Activated naive CD4-positive, alpha-beta T cell treated with anti-CD3 and anti-CD28 coated beads, Interleukin-2, amount 10 ng/mL, durations not matched to agents 7 days and 5 days (primary cell): Measurements from ENCODE around the gene FN3K.

Experiments used
- CTCF ChIA-PET: fragments of 350-600 bp; sonication (Branson Sonifier 250); formaldehyde crosslinking; loops from one replicate; lab custom pipeline; 2021; ENCODE audit warnings: antibody characterized with exemption; lab: Charles Lee
- DNase-seq: peaks from one replicate; pipeline ENCODE4 v3.0.0-alpha.2; 2020
- H3K27ac Mint-ChIP-seq: one replicate; pipeline ENCODE4 v1.8.0; 2021; ENCODE audit warnings: mild to moderate bottlenecking, moderate library complexity, mixed read lengths
- H3K27me3 Mint-ChIP-seq: one replicate; pipeline ENCODE4 v1.8.0; 2021; ENCODE audit warnings: mild to moderate bottlenecking, mixed read lengths
- H3K36me3 Mint-ChIP-seq: one replicate; pipeline ENCODE4 v1.8.0; 2021; ENCODE audit warnings: mixed read lengths
- H3K4me1 Mint-ChIP-seq: one replicate; pipeline ENCODE4 v1.8.0; 2021; ENCODE audit warnings: mixed read lengths
- H3K4me3 Mint-ChIP-seq: one replicate; pipeline ENCODE4 v1.8.0; 2021; ENCODE audit warnings: mild to moderate bottlenecking, moderate library complexity, mixed read lengths
- H3K9me3 Mint-ChIP-seq: one replicate; pipeline ENCODE4 v1.8.0; 2021; ENCODE audit warnings: mixed read lengths

FN3K gene

DNA sequence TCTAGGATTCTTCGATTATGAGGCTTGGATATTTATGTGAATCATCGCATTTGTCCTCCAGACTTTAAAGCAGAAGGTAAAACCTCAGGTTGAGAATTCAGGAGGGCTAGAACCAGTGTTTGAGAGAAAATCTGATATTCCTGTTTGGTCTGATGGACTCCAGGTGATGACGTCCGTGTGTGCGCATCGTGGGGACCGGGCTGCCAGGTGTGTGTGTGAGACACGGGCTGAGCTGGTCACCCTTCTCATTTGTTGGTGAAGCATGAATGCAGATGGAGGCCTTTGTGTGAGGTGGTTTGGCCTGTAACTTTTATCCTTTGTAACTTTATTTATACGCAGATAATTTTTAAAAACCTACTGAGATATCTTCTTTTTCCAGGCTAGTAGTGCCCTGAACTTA is 61.6 kb downstream of the FN3K start:
- Mint-ChIP-seq H3K27ac (no peak overlapping the region), H3K36me3 (peaks cover 22% of the 10 kb centered on the region), H3K4me3 (no peak overlapping the region), H3K9me3 (peaks cover 10% of the 10 kb centered on the region), H3K4me1 (no peaks in the 10 kb centered on the region), H3K27me3 (no peaks in the 10 kb centered on the region)
- CTCF ChIA-PET, result no interaction called here
- no peak for DNase-seq

- no peak for DNase-seq
- CTCF ChIA-PET, result no interaction called here
- H3K4me1 Mint-ChIP-seq, result no peaks in the 10 kb centered on the region
- peaks cover 10% of the 10 kb centered on the region for H3K9me3 Mint-ChIP-seq
- H3K27ac Mint-ChIP-seq, result no peak overlapping the region
- H3K4me3 Mint-ChIP-seq, result no peak overlapping the region
- H3K27me3 Mint-ChIP-seq, result no peaks in the 10 kb centered on the region
- peaks cover 24% of the 10 kb centered on the region for H3K36me3 Mint-ChIP-seq
Measured at GRCh38 chr17:82798752-82799151, 63.3 kb downstream of the FN3K start.

DNA sequence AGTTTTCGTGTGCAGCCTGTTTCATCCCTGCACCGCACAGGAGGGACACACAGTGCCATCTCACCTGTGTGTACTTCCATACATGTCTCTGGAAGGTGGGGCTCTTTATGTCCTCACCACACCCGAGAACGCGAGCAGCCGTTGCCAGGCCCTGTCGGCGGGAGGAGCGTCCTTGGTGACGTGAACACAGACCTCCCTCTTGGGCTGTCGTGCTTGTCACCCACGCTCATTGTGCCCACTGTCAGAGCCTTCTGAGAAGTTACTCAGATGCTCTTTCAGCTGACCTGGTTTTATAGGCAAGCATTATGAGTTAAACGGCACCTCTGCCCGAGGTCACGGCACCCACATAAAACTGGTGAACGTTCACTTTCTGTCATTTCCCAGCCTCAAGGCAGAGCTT is 64.2 kb downstream of the FN3K start:
- Mint-ChIP-seq H3K4me1 (no peaks in the 10 kb centered on the region), H3K27me3 (no peaks in the 10 kb centered on the region), H3K4me3 (no peak overlapping the region), H3K27ac (peak overlapping the region; percentile 49), H3K36me3 (peaks cover 24% of the 10 kb centered on the region), H3K9me3 (peaks cover 10% of the 10 kb centered on the region)
- CTCF ChIA-PET, result interaction anchor here (0.5 kb wide), 1 partner anchor 110 kb away, joined by 3 read pairs; no protein-coding TSS in a partner anchor
- DNase-seq, result no peak
